Retinal pigment epithelial cell (primary cell): ENCODE results near the gene EHF.

ENCODE experiments used
- DNase-seq: peaks from one replicate; pipeline ENCODE4 v3.0.0-alpha.2; 2010; ENCODE audit warnings: low read depth
- H3K4me3 ChIP-seq: 2 replicates; pipeline ENCODE4 v1.5.1; 2011; ENCODE audit warnings: mild to moderate bottlenecking, low read length, control low read depth, moderate library complexity
- TF ChIP-seq, protein P1 (sequence below): conservative IDR thresholded peaks from 2 replicates; pipeline ENCODE4 v1.5.1; 2011; ENCODE audit warnings: low read depth, low read length, control low read depth, inconsistent platforms

Gene EHF

GRCh38 chr11:34674038-34674437, 53.1 kb downstream of the EHF start:
- TF ChIP-seq, protein P1, sequence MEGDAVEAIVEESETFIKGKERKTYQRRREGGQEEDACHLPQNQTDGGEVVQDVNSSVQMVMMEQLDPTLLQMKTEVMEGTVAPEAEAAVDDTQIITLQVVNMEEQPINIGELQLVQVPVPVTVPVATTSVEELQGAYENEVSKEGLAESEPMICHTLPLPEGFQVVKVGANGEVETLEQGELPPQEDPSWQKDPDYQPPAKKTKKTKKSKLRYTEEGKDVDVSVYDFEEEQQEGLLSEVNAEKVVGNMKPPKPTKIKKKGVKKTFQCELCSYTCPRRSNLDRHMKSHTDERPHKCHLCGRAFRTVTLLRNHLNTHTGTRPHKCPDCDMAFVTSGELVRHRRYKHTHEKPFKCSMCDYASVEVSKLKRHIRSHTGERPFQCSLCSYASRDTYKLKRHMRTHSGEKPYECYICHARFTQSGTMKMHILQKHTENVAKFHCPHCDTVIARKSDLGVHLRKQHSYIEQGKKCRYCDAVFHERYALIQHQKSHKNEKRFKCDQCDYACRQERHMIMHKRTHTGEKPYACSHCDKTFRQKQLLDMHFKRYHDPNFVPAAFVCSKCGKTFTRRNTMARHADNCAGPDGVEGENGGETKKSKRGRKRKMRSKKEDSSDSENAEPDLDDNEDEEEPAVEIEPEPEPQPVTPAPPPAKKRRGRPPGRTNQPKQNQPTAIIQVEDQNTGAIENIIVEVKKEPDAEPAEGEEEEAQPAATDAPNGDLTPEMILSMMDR: no peak

GRCh38 chr11:34676227-34676626, 55.3 kb downstream of the EHF start:
- TF ChIP-seq, protein P1: no peak
- no peak for DNase-seq
- H3K4me3 ChIP-seq: no peak overlapping the region

More at GRCh38 chr11:34674038-34674437, 53.1 kb downstream of the EHF start:
- DNase-seq: no peak
- H3K4me3 ChIP-seq: no peak overlapping the region

GRCh38 chr11:34679681-34680080, 58.8 kb downstream of the EHF start:
- no peak for DNase-seq
- TF ChIP-seq, protein P1: no peak
- no peak overlapping the region for H3K4me3 ChIP-seq

DNA sequence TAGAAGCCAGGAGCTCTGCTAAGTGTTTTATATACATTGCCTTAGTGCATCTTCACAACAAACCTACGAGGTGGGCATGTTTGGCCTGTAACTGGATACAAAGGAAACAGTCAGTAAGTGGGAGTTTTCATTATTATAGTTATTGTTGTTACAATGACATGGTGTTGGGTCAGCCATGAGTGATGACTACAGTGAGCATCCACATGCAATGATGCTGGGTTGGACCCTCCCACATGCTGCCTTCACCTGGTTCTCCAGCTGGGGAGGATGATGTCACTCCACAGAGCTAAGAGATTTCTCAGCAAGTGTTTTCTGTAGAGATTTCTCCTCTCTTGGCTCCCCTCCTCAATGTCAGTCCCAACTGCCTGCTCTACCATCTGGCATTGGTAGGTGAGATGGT, 59.3 kb downstream of the EHF start:
- TF ChIP-seq, protein P1: no peak
- DNase-seq: no peak
- H3K4me3 ChIP-seq: no peak overlapping the region

GRCh38 chr11:34680918-34681586, 60.2 kb downstream of the EHF start:
- TF ChIP-seq, protein P1: no peak
- DNase-seq: peak; percentile 52
- no peak overlapping the region for H3K4me3 ChIP-seq

- TF ChIP-seq, protein P1: no peak
- H3K4me3 ChIP-seq: no peak overlapping the region
- DNase-seq: no peak
Observed at GRCh38 chr11:34682825-34683224, 61.9 kb downstream of the EHF start.

GRCh38 chr11:34683396-34683795, 62.5 kb downstream of the EHF start:
- H3K4me3 ChIP-seq: no peak overlapping the region
- no peak for DNase-seq
- TF ChIP-seq, protein P1: no peak
